Vagina (tissue), 2 donors: ENCODE results near the gene PLA2G10.
"Not testable (repeated sequence)": the region's sequence is repeated elsewhere in the genome, so short reads cannot be mapped to it uniquely, and the experiment has no call there.

Experiments used
- CTCF ChIP-seq, 3 experiments: fragments of 450-650 bp in 2 of 3; fragments of 200-600 bp in 1 of 3; sonication (generic) in 1 of 3; IDR thresholded peaks; one replicate each; pipeline ENCODE4 v1.5.1; 2017 to 2019; ENCODE audit warnings: antibody characterized with exemption in 3 of 3, mild to moderate bottlenecking in 2 of 3, moderate library complexity in 2 of 3
- POLR2A ChIP-seq, 2 donors: fragments of 450-650 bp; IDR thresholded peaks; one replicate each; pipeline ENCODE4 v1.6.1; 2017; ENCODE audit warnings: antibody characterized with exemption in 2 of 2, mild to moderate bottlenecking in 2 of 2, moderate library complexity in 2 of 2
- POLR2AphosphoS5 ChIP-seq, 2 donors: sonication (generic); formaldehyde crosslinking; IDR thresholded peaks; one replicate each; pipeline ENCODE4 v1.9.0; 2017; ENCODE audit warnings: antibody characterized with exemption in 2 of 2, mild to moderate bottlenecking in 2 of 2, low read depth in 1 of 2; ENCODE audit not compliant: insufficient read depth in 1 of 2

GRCh38 chr16:14630620-14631330 lies 63.3 kb downstream of the PLA2G10 start:
- not testable (repeated sequence) for TF ChIP-seq CTCF (IDR thresholded peaks at IDR 0.05); POLR2A (IDR thresholded peaks at IDR 0.05); POLR2AphosphoS5 (IDR thresholded peaks at IDR 0.05; ENCODE audit: insufficient read depth in 1 of 2, low read depth in 1 of 2)
